ENCODE data around the gene PLCH1. TPM values are rescaled to one million over a fixed set of nuclear protein-coding genes. Genes with fewer than 3 reads are reported as not detected.

PLCH1 gene, protein sequence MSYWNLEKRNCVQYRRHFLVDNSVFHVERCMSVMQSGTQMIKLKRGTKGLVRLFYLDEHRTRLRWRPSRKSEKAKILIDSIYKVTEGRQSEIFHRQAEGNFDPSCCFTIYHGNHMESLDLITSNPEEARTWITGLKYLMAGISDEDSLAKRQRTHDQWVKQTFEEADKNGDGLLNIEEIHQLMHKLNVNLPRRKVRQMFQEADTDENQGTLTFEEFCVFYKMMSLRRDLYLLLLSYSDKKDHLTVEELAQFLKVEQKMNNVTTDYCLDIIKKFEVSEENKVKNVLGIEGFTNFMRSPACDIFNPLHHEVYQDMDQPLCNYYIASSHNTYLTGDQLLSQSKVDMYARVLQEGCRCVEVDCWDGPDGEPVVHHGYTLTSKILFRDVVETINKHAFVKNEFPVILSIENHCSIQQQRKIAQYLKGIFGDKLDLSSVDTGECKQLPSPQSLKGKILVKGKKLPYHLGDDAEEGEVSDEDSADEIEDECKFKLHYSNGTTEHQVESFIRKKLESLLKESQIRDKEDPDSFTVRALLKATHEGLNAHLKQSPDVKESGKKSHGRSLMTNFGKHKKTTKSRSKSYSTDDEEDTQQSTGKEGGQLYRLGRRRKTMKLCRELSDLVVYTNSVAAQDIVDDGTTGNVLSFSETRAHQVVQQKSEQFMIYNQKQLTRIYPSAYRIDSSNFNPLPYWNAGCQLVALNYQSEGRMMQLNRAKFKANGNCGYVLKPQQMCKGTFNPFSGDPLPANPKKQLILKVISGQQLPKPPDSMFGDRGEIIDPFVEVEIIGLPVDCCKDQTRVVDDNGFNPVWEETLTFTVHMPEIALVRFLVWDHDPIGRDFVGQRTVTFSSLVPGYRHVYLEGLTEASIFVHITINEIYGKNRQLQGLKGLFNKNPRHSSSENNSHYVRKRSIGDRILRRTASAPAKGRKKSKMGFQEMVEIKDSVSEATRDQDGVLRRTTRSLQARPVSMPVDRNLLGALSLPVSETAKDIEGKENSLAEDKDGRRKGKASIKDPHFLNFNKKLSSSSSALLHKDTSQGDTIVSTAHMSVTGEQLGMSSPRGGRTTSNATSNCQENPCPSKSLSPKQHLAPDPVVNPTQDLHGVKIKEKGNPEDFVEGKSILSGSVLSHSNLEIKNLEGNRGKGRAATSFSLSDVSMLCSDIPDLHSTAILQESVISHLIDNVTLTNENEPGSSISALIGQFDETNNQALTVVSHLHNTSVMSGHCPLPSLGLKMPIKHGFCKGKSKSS (N-terminal part only)
- total RNA-seq (2016; rRNA removed; fragmentation: Illumina TruSeq; extraction: Trizol) (3.0 and 4.4 TPM in 2 replicates), polyA plus RNA-seq (2011; rRNA removed) (1.2 and 2.0 TPM in 2 replicates), polyA minus RNA-seq (2011; rRNA and poly(A)+ RNA removed; ENCODE audit: low replicate concordance) (0.07 and 4.3 TPM in 2 replicates), Bru-seq, nascent RNA (percentile 40 among the genes with signal in this experiment), BruChase-seq, experiment 1, labeled RNA remaining after a 6-hour chase (percentile 34 among the genes with signal in this experiment), BruChase-seq, experiment 2, labeled RNA remaining after a 2-hour chase (percentile 40 among the genes with signal in this experiment)
- 0.81 and 0.97 TPM in 2 replicates for total RNA-seq (2016; cell fraction: cytosol; rRNA removed; fragmentation: Illumina TruSeq; extraction: Trizol; ENCODE audit: low read depth)
- 2.8 and 4.1 TPM in 2 replicates for total RNA-seq (2016; cell fraction: insoluble cytoplasmic fraction; rRNA removed; fragmentation: Illumina TruSeq; extraction: Trizol)
- total RNA-seq (2016; cell fraction: membrane; rRNA removed; fragmentation: Illumina TruSeq; extraction: Trizol) = 0.96 and 1.1 TPM in 2 replicates
- total RNA-seq (2016; cell fraction: nucleus; rRNA removed; fragmentation: Illumina TruSeq; extraction: Trizol) = 5.1 and 5.3 TPM in 2 replicates
- polyA plus RNA-seq (2011; cell fraction: cytosol; rRNA removed) = 1.1 and 1.3 TPM in 2 replicates
- 1.0 and 2.1 TPM in 2 replicates for polyA plus RNA-seq (2011; cell fraction: nucleus; rRNA removed)
- 1.0 and 1.7 TPM in 2 replicates for polyA plus RNA-seq (2012)
- 0.05 and 0.07 TPM in 2 replicates for polyA plus RNA-seq (2016; cell fraction: cytosol; fragmentation: Illumina TruSeq; extraction: Trizol; ENCODE audit: low read depth)
- polyA plus RNA-seq (2016; cell fraction: insoluble cytoplasmic fraction; fragmentation: Illumina TruSeq; extraction: Trizol; ENCODE audit: low read depth) = 2.0 and 2.5 TPM in 2 replicates
- polyA plus RNA-seq (2016; cell fraction: membrane; fragmentation: Illumina TruSeq; extraction: Trizol; ENCODE audit: low read depth) = 0.14 and 0.24 TPM in 2 replicates
- 1.7 and 1.9 TPM in 2 replicates for polyA plus RNA-seq (2016; cell fraction: nucleus; fragmentation: Illumina TruSeq; extraction: Trizol; ENCODE audit: insufficient read depth, low read depth)
- 3.6 and 4.0 TPM in 2 replicates for polyA minus RNA-seq (2011; cell fraction: cytosol; rRNA and poly(A)+ RNA removed)
- 10.0 and 12.9 TPM in 2 replicates for polyA minus RNA-seq (2011; cell fraction: nucleus; rRNA and poly(A)+ RNA removed)
- long read RNA-seq, experiment 1, partial matches to known transcripts = 0 of 1 reads
- long read RNA-seq, experiment 1, other reads (novel, unspliced or antisense) = 1 of 1 reads
- long read RNA-seq, experiment 2 = 0 reads

DNA sequence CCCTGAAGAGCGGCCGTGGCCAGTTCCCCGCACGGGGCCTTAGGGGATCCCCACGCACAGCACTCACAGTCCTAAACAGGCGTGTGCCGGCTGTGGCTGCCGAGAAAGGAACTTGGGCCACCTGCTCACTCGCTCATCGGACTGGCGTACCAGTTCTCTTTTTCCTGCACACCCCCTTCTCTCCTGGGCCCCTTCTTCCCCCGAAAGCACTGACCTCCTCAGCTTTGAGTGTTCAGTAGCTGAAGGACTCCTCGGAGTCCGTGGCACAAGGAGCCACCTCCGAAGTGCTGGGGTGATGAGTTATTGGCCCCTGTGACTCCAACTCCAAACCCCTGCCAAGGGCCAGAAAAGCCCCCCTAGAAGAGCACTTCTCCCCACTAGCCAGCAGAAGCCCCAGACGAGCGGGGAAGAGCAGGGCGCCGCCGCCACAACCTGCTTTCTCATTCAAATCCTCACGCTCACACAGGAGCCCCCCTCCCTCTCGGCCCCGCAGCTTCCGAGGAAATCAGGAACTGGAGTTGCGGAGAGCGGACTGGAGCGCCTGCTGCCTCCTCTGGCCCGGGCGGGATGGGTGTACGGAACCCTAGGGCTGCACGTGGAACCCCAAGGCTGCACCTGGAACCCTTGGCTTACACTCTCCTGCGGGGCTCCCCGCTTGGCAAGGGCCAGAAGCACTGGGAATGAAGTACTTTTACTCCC is at the start of gene PLCH1:
TSS of gene PLCH1 (minus strand) at position 446 of the 699 bp plus-strand sequence. CDS start 40,847 bp downstream, outside the sequence.
- Histone ChIP-seq H4K20me1 (ENCODE audit: insufficient read depth, low read length) (no peaks in the 10 kb centered on the region), H3K4me1 (ENCODE audit: insufficient read depth, low read length) (peaks cover 65% of the 10 kb centered on the region), H3K36me3 (replicated peaks in 1 of 2; ENCODE audit: control insufficient read depth in 1 of 2, insufficient read depth in 2 of 2, low read length in 2 of 2) (no peaks in the 10 kb centered on the region), H3K79me2 (ENCODE audit: insufficient read depth, low read length) (no peaks in the 10 kb centered on the region), H3K27ac (ENCODE audit: extremely low read length, insufficient read depth, low read length) (peak within 1 kb of the TSS; percentile 62), H3K27me3 (ENCODE audit: control insufficient read depth in 1 of 2, insufficient read depth in 2 of 2, low read length in 2 of 2) (peaks cover 0 to 3% of the 10 kb centered on the region in 2 experiments; a peak in 2 of 5 replicates), H3K9me3 (ENCODE audit: low read length) (no peaks in the 10 kb centered on the region), H3K4me3 (replicated peaks in 1 of 3; ENCODE audit: insufficient read depth in 1 of 3, low read depth in 2 of 3, low read length in 3 of 3) (peak within 1 kb of the TSS; percentile 74 to 99 (median 76)), H2AFZ (ENCODE audit: low read length) (peak within 1 kb of the TSS; percentile 85), H3K9ac (ENCODE audit: insufficient read depth, low read depth, low read length) (peak within 1 kb of the TSS; percentile 81), H3K4me2 (ENCODE audit: low read depth, low read length) (peak within 1 kb of the TSS; percentile 70)
- 3% methylated on average over 11 of the region's 33 CpGs for WGBS (ENCODE audit: low lambda C conversion rate)
- DNase-seq (ENCODE audit: low spot score) = peak; percentile 73
- in situ Hi-C loops (cut with HindIII; ENCODE audit: extremely low pct_ligation_motif_present, low pct_unique_long_range_greater_than_20kb) (loop anchor here (5.0 kb wide), 1 partner anchor 118 kb away; no protein-coding TSS in a partner anchor), intact Hi-C loops (cut with micrococcal nuclease; ENCODE audit: unreplicated experiment) (loop anchor here (1.0 to 5.0 kb wide), 3 partner anchors 30 to 108 kb away; partner anchors contain the start of genes C3orf33 and SLC33A1)
- BruUV-seq (replicated peaks) = no TSS peak
- no peak for FAIRE-seq
- ChIA-PET POLR2A (interaction anchor here (5.6 kb wide), 1 partner anchor 61 kb away, joined by 38 read pairs; the partner anchor contains the start of gene C3orf33), CTCF (ENCODE audit: low intra/inter-chr PET ratio, low total read pairs) (no interaction called here)
- peak; percentile 78 for ATAC-seq
- TF ChIP-seq ARID4A (CRISPR knock-in tag; IDR thresholded peaks at IDR 0.05; ENCODE audit: borderline replicate concordance) (peak; percentile 60; the same call in 1 of the 2 replicates), SMAD3 (CRISPR knock-in tag; IDR thresholded peaks at IDR 0.05) (no peak)
- TF ChIP-seq, protein P1, sequence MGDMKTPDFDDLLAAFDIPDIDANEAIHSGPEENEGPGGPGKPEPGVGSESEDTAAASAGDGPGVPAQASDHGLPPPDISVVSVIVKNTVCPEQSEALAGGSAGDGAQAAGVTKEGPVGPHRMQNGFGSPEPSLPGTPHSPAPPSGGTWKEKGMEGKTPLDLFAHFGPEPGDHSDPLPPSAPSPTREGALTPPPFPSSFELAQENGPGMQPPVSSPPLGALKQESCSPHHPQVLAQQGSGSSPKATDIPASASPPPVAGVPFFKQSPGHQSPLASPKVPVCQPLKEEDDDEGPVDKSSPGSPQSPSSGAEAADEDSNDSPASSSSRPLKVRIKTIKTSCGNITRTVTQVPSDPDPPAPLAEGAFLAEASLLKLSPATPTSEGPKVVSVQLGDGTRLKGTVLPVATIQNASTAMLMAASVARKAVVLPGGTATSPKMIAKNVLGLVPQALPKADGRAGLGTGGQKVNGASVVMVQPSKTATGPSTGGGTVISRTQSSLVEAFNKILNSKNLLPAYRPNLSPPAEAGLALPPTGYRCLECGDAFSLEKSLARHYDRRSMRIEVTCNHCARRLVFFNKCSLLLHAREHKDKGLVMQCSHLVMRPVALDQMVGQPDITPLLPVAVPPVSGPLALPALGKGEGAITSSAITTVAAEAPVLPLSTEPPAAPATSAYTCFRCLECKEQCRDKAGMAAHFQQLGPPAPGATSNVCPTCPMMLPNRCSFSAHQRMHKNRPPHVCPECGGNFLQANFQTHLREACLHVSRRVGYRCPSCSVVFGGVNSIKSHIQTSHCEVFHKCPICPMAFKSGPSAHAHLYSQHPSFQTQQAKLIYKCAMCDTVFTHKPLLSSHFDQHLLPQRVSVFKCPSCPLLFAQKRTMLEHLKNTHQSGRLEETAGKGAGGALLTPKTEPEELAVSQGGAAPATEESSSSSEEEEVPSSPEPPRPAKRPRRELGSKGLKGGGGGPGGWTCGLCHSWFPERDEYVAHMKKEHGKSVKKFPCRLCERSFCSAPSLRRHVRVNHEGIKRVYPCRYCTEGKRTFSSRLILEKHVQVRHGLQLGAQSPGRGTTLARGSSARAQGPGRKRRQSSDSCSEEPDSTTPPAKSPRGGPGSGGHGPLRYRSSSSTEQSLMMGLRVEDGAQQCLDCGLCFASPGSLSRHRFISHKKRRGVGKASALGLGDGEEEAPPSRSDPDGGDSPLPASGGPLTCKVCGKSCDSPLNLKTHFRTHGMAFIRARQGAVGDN (CRISPR knock-in tag; IDR thresholded peaks at IDR 0.05) = peak; percentile 63

Measured in HepG2 (cell line).